Cardiac septum (tissue), 1 donor: Measurements from ENCODE around the gene HPCAL1. TPM values are rescaled to one million over a fixed set of nuclear protein-coding genes. Genes with fewer than 3 reads are reported as not detected.
"Not testable (repeated sequence)": the region's sequence is repeated elsewhere in the genome, so short reads cannot be mapped to it uniquely, and the experiment has no call there.

Experiments used
- DNase-seq: peaks from one replicate; pipeline ENCODE4 v3.0.0-alpha.2; 2020; ENCODE audit warnings: low spot score
- intact Hi-C: fragments of 100-400 bp; cut with DNase I; formaldehyde crosslinking; loops from one replicate; pipeline ENCODE4 v1.14.0; 2022
- long read RNA-seq: library from polyadenylated mRNA; unstranded; transcript quantifications from one replicate; pipeline ENCODE4 v2.0.0, GENCODE V29; 2021
- total RNA-seq: library from RNA; stranded (reverse); fragmentation: NEBNext Ultra II Directional; extraction: Animal tissue kit (Norgen Biotek cat#: 25700); gene quantifications from one replicate; pipeline ENCODE4 v1.2.1, GENCODE V29; 2021
- donor health status: DM: no; HTN: no; CAD: no.

The HPCAL1 gene
- 21.6 TPM for total RNA-seq
- long read RNA-seq, transcript HPCAL1-201 (5 exons, 1,751 nt) = major isoform, 78 of 94 reads
- long read RNA-seq, partial matches to known transcripts = 0 of 94 reads
- long read RNA-seq, other reads (novel, unspliced or antisense) = 16 of 94 reads

GRCh38 chr2:10302479-10303180, at the start of gene HPCAL1:
Gene HPCAL1 (plus strand): TSS chr2:10302904. CDS start chr2:10419758, 116,854 bp downstream.
- intact Hi-C loops = loop anchor here (2.0 kb wide), 1 partner anchor 102 kb away; no protein-coding TSS in a partner anchor
- peak; percentile 95 for DNase-seq

DNA sequence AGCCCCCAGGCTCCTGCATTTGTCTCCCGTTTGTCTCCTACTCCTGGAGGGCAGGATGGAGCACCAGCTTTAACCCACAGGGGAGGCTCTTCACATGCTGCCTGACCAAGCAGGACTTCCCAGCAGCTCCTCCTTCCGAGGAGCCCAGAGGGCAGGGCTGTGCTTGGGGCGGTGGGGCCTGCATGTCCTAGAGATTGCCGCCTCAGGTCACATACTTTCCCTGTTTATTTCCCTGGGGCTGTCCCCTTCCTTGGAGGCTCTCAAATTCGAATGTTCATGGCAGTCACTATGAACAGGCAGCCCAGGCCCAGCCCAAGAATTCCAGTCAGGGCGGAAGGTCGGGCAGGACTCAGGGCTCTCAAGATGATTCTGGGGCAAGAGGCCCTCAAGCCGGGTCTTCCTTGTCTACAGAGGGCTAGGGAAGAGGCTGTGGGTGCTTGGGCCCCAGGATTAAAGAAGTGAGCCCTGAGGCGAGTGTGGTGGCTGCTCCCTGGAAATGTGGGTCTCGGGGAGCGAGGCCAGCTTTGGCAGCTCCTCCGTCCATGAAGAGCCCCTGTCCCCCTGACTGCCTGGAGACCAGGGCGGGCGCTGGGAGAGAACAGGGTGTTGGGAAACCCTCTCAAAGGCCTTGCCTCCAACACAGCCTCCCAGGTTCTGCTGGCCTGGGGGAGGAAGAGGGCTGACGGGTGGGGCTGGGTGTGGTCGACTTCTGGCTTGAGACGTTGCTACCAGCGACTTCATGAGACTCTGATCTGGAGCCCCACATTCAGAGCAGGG, 48.9 kb upstream of the HPCAL1 start:
- peak; percentile 65 for DNase-seq
- intact Hi-C loops = no loop called here

DNA sequence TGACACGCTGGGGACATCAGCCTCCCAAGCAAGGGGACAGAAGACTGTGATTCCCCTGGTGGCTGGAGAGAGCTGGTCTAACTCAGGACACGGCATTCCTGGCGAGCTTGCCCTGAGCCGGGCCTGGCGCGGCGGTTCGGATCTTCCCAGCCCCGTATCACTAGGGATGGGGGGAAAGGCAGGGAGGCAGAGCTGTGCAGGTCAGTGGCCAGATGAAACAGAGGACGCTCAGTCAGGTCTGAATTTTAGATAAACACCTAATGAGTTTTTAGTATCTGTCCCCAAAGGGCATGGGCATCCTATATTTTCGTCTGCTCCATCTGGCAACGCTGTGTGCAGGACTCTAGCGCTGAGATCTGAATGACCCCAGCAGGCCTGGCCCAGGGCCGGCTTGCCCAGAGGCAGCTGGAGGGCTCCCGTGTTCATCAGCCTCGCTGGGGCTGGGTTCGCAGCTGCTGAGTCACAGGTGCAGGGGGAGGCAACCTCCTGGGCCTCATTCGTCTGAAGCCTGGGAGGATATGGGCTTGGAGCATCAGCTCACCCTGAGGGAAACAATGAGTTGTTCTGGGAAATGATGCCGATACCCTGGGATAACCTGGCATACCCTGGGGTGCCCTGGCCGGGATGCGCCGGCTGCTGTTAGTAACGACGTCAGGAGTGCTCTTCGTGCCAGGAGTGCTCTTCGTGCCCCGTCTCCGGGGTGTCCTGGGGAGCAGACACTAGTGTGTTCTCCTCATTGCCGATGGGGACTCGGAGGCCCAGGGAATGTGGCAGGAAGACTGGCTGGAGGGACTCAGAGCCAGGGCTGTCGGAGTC, 48.1 kb upstream of the HPCAL1 start:
- peak; percentile 64 for DNase-seq
- intact Hi-C loops = no loop called here

GRCh38 chr2:10255189-10256030, 47.3 kb upstream of the HPCAL1 start:
- peak; percentile 46 for DNase-seq
- intact Hi-C loops = no loop called here

- peak; percentile 24 for DNase-seq
- intact Hi-C loops = no loop called here
Observed at GRCh38 chr2:10256031-10256514, 46.6 kb upstream of the HPCAL1 start.

- DNase-seq = peak; percentile 46
- intact Hi-C loops = no loop called here
Observed at GRCh38 chr2:10256515-10257031, 46.1 kb upstream of the HPCAL1 start.

- peak; percentile 39 for DNase-seq
Observed at GRCh38 chr2:10257036-10257435, 45.7 kb upstream of the HPCAL1 start.

DNA sequence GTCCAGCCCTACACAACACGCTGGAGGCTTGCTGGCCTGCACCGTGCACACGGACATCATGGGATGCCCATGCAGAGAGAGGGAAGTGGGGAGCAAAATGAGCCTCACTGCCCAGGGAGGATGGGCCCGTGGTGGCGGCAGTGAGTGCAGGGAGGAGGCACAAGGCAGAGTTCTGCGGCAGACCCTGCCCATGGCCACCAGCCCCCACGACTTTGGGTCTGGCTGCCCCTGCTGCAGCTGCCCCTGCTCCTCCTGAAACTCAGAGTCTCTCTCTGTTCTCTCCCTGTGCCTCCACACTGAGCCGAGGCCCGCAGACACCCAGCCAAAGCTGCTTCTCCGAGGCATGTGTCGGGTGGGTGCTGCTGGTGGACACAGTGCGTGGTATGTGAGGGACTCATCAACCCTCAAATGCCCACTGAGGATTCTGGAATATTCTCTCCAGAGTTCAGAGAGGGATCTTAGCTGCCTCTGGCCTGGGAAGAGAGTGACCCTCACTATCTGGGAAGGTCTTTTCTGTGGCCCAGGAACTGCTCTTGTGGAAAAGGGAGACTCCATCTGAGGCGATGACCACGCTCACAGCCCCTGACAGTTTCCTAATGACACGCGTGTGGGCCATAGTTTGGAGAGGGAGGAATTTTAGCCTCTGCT, 45.1 kb upstream of the HPCAL1 start:
- intact Hi-C loops = no loop called here
- peak; percentile 56 for DNase-seq

More at GRCh38 chr2:10257036-10257435, 45.7 kb upstream of the HPCAL1 start:
- intact Hi-C loops = no loop called here

- intact Hi-C loops = no loop called here
- peak; percentile 22 for DNase-seq
Observed at GRCh38 chr2:10258326-10258725, 44.4 kb upstream of the HPCAL1 start.

DNA sequence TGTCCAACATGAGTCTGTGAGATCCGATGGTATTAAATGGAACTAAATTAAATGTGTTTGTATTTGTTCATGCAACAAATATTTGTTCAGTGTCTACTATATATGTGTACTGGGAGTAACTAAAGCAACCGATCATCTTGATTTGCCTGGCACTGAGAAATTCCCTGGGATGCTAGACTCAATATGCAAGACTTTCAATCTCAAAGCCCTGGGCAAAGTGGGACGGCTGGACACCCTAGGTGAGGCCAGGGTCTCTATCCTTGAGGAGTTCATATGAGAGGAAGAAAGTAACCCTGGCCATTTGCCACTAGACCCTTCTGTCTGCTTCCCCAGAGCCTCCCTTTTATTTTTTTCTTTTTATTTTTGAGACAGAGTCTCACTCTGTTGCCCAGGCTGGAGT, 44.0 kb upstream of the HPCAL1 start:
- DNase-seq = peak; percentile 24
- intact Hi-C loops = no loop called here

- intact Hi-C loops = no loop called here
- peak; percentile 12 for DNase-seq
Observed at GRCh38 chr2:10260130-10260529, 42.6 kb upstream of the HPCAL1 start.

- DNase-seq, intact Hi-C loops: not testable (repeated sequence)
Observed at GRCh38 chr2:10263526-10263925, 39.2 kb upstream of the HPCAL1 start.

GRCh38 chr2:10264506-10265328, 38.0 kb upstream of the HPCAL1 start:
- peak; percentile 56 for DNase-seq
- intact Hi-C loops = no loop called here

DNA sequence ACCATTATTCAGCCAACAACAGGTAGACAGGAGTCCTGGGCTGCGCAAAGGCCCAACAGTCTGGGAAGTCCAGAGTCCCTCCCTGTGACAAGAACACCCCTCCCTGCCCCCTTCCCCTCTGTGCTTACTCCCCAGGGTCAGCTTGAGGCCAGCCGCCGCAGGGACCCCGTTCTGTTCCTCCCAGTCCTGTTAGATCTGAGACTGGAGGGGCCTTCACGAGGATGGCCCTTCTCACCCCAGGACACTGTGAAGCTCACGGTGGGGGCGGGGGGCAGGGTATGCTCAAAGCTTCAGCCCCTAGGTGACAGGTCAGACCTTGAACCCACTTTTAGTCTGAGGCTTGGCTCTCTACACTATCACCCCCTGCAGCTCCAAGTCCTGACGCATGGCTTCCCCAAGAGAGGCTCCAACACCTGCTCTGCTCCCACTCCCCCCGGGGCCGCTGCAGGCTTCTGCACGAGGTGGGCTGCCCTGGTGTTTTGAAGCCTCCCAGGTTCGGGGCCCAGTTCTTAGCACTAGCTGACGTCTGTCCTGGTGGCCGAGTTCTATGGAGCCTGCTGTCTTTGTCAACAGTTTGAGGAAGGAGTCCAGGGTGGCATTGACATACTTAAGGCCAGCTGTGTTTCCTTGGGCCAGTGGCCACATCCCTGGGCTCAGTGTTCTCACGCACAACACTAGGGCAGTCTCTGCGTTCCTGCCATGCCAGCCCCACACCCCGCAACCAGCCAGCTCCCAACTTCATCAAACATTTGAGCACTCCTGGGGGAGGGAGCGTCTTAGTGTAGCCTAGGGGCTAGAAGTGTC, 37.2 kb upstream of the HPCAL1 start:
- intact Hi-C loops = no loop called here
- peak; percentile 56 for DNase-seq

DNA sequence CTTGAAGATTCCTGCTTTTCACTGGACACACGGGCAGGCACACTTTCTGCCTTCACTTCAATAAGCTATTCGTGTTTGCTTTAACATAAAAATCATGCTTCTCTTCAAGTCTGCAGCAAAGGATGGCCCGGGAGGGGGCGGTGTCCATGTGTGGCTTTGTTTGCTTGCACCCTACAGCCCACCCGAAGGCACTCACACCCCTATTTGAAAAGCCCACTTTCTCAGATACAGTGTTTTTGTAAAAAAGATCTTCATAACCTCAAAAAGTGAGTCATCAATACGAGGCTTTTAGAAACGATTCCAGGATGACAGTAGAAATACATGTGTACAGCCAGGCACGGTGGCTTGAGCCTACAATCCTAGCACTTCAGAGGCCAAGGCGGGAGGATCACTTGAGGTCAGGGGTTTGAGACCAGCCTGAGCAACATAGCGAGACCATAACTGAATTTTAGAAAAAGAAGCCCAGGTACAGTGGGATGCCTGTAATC, 36.5 kb upstream of the HPCAL1 start:
- peak; percentile 38 for DNase-seq
- intact Hi-C loops = no loop called here

GRCh38 chr2:10267036-10267435, 35.7 kb upstream of the HPCAL1 start:
- DNase-seq = peak; percentile 54
- intact Hi-C loops = no loop called here
